Measurements from ENCODE around the gene PPP2R2C.

GRCh38 chr4:6292376-6293096 lies 179.9 kb downstream of the PPP2R2C start:
- TF ChIP-seq CTCF (IDR thresholded peaks at IDR 0.05) (no peak), POLR2A (IDR thresholded peaks at IDR 0.05) (no peak), EP300 (IDR thresholded peaks at IDR 0.05) (no peak)
